SIG-M5 (cell line): Measurements from ENCODE around the gene HOXD10.

Experiments used
- DNase-seq: peaks from one replicate; lab custom pipeline; 2025; lab: John Stamatoyannopoulos, UW

Gene HOXD10

GRCh38 chr2:176082824-176083751 is 33.5 kb upstream of the HOXD10 start:
- no peak for DNase-seq

DNA sequence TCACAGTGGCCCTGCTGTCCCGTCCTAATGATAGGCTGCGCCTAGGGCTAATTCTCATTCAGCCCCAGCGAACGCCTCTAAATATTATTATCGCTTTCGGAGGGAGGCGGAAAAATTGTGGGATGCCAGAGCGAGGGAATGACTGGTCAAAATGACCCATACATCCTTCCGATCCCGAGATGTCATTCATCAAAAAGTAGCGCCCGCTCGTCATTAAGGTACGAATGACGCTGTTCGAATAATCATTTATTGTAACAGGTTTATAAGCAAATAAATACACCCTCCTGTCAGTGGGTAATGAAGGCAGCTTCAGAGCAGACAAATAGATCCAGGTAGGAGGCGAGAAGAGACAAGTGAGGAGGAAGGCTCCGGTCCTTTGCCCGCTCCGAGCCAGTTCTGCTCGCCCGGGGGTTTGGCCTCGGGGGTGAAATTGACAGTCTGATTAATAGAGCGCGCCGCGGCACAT is 32.7 kb upstream of the HOXD10 start, which contains the start of gene EVX2:
Gene EVX2, minus strand, starts transcription at position 167 of the 466 bp plus-strand sequence. CDS start 186 bp downstream, outside the sequence.
- DNase-seq, result no peak

GRCh38 chr2:176084611-176085119 is 31.9 kb upstream of the HOXD10 start:
- no peak for DNase-seq

GRCh38 chr2:176085120-176085788 is 31.3 kb upstream of the HOXD10 start:
- no peak for DNase-seq

DNA sequence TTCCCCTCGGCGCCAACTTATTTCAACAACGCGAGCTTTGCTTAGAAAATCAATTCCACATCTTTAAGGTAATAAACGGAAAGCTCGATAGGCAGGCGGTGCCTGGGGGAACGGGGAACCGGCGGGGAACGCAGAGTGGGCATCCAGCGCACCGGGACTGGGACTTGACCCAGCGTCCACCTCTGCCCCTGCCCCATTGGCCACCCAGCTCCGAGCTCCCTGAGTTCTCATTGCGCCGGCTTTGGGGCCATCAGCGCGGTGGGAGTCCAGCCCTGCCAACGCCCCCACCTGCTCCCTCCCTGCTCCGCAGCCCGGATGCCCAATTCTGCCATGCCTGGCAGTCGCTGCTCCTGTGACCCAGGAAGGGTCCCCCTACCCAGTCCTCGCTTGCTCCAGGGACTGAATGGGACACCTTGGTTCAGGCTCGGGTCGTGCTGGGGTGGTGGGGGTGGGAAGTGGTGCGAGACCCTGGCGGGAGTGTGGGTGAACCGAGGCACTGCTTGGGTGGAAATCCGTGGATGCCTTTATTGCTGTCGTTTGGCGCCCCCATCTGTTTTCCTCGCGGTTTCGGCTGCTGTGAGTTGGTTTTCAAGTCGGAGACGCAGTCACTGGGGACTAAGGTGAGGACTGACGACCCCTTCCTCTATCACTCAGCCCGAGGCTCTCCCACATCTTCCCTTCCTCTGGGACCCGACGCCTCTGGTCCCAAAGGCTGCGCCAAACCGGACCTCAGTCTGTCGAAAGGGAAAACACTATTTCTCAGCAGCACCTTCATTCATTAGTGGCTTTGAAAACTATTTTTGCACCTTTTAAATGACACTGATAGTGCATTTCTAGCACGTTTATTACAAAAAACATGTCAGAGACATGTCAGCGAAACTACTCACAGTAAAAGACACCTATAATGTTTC is 30.5 kb upstream of the HOXD10 start:
- DNase-seq, result no peak

GRCh38 chr2:176087330-176088047 is 29.1 kb upstream of the HOXD10 start:
- no peak for DNase-seq

- DNase-seq, result no peak
These were observed 28.3 kb upstream of the HOXD10 start for GRCh38 chr2:176088048-176088936.

GRCh38 chr2:176088937-176089842 is 27.4 kb upstream of the HOXD10 start:
- DNase-seq, result no peak

DNA sequence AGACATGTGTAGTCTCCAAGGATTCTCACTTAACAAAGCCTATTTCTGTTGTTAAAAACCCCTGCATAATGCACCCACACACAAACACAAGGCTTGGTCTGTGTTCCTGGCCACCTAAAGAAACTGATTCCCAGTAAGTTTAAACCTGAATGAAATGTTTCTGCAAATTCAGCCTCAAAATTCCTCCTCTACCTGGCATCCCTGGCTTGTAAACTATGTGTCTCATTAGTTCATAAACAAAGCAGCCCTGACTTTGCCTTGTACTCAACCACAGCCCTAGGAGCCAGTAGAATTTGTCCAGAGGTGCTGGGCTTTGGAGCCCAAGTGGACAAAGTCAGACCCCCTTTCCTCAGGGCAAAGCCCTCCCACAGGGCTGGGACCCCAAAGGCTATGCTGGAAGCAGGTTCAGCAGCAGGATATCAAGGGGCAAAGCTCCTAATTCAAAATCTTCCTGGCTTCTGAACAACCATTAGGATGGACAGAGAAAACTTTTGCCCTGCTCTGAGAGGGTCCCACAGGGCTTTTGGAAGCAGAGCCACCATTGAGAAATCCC is 26.7 kb upstream of the HOXD10 start:
- DNase-seq, result no peak

DNA sequence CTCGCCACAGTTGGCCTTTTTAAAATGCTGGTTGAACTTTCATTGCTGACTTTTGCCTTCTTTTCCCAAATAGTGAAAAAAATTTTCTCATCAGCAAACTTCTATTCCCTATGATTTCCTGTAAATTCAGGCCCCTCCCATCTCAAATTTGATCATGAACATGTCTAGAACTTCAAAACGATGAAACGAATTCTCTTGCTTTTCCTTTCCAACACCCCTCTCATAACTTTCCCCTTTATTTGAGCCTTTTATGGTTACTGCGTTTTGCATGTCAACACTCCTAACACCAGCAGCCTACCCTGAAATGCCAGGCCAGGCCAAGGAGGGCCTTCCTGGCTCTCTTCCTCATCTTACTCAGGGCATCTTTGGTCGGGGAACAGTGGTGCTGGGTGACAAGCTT is 25.7 kb upstream of the HOXD10 start:
- DNase-seq, result no peak

- no peak for DNase-seq
These were observed 25.0 kb upstream of the HOXD10 start for GRCh38 chr2:176091329-176092258.

DNA sequence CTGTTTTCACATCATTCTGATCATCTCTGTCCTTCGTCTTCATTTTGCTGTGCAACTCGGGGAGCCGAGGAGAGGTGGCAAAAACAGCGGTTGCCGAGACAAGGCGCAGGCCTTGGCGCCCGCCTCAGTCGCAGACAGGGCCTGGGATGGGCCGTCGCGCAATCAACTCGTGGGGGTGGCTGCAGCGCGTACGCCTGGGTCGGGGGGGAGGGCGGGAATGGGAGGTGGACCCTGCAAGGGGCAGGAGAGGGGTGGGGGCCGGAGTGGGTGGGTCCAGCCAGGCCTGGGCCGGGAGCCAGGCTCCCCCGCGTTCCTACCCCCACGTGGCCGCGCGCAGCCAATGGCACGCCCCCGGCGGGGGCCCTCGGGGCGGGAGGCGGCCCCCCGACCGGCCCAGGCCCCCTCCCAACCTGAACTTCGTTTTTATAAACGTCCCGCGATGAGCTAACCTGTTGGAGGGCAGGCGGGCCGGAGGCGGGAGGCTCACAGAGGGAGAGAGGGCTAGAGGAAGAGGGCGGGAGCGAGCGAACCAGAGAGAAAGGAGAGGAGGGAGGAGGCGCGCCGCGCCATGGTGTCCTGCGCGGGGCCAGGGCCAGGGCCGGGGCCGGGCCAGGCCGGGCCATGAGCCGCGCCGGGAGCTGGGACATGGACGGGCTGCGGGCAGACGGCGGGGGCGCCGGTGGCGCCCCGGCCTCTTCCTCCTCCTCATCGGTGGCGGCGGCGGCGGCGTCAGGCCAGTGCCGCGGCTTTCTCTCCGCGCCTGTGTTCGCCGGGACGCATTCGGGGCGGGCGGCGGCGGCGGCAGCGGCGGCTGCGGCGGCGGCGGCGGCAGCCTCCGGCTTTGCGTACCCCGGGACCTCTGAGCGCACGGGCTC is 24.1 kb upstream of the HOXD10 start, which contains the start of gene HOXD13:
Gene HOXD13, plus strand, starts transcription at position 452 of the 875 bp plus-strand sequence. Its CDS starts 170 bp downstream, at position 622.
- DNase-seq, result no peak

GRCh38 chr2:176093145-176093897 is 23.3 kb upstream of the HOXD10 start:
- DNase-seq, result no peak

DNA sequence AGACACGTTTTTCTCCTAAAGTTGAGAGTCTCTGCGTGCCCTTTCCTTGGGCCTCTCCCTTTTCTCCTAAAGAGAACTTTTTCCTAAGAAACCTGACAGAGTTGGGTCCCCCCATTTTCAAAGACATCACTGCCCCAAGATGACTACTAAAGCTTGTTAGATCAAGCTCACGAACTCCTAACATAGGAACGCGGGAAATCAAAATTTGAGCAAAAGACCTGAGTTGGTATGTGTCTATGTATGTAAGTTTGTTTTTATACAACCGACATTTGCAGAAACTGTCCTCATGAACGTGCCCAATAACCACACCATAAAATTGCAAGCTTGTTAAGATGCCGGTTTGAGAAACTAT is 22.7 kb upstream of the HOXD10 start:
- DNase-seq, result no peak

GRCh38 chr2:176094349-176094748 is 22.2 kb upstream of the HOXD10 start:
- DNase-seq, result no peak

- DNase-seq, result no peak
These were observed 21.2 kb upstream of the HOXD10 start for GRCh38 chr2:176095421-176095820.
